WTC11 (cell line): ENCODE data around the gene GRP. TPM values are rescaled to one million over a fixed set of nuclear protein-coding genes. Genes with fewer than 3 reads are reported as not detected.

Experiments used
- ATAC-seq: fragments of 200-7000 bp; cut with Tn5 transposase; 2 replicates; pipeline ENCODE4 v1.10.0; 2021; ENCODE audit warnings: mild to moderate bottlenecking, moderate library complexity
- CTCF ChIA-PET: fragments of 300-600 bp; sonication (Branson Sonifier 250); formaldehyde crosslinking; loops from one replicate; lab custom pipeline; 2021; ENCODE audit warnings: antibody characterized with exemption; lab: Charles Lee
- POLR2A ChIA-PET: fragments of 350-600 bp; sonication (Branson Sonifier 250); formaldehyde crosslinking; loops from one replicate; lab custom pipeline; 2021; ENCODE audit warnings: antibody characterized with exemption; lab: Charles Lee
- DNase-seq: peaks from one replicate; pipeline ENCODE4 v3.0.0; 2021; ENCODE audit warnings: low spot score
- H3K27ac Mint-ChIP-seq: 2 replicates; pipeline ENCODE4 v1.8.0; 2021; ENCODE audit warnings: mixed read lengths
- H3K27me3 Mint-ChIP-seq: 2 replicates; pipeline ENCODE4 v1.8.0; 2021; ENCODE audit warnings: low read depth, mild to moderate bottlenecking, moderate library complexity, mixed read lengths
- H3K36me3 Mint-ChIP-seq: 2 replicates; pipeline ENCODE4 v1.8.0; 2021; ENCODE audit warnings: mixed read lengths
- H3K4me1 Mint-ChIP-seq: 2 replicates; pipeline ENCODE4 v1.8.0; 2022; ENCODE audit warnings: mixed read lengths
- H3K4me3 Mint-ChIP-seq: 2 replicates; pipeline ENCODE4 v1.8.0; 2021; ENCODE audit warnings: mild to moderate bottlenecking, moderate library complexity, mixed read lengths
- H3K9me3 Mint-ChIP-seq: 2 replicates; pipeline ENCODE4 v1.8.0; 2021; ENCODE audit warnings: mixed read lengths
- ATF6 ChIP-seq: sonication (generic); formaldehyde crosslinking; IDR thresholded peaks from 2 replicates; pipeline ENCODE4 v1.8.1; 2023; ENCODE audit warnings: mild to moderate bottlenecking, missing genetic modification reagents
- CBFB ChIP-seq: sonication (generic); formaldehyde crosslinking; IDR thresholded peaks from 2 replicates; pipeline ENCODE4 v1.8.1; 2022; ENCODE audit warnings: mild to moderate bottlenecking, low read depth, missing genetic modification reagents
- CREB1 ChIP-seq: sonication (generic); formaldehyde crosslinking; IDR thresholded peaks from 2 replicates; pipeline ENCODE4 v1.8.0; 2023; ENCODE audit warnings: mild to moderate bottlenecking, missing genetic modification reagents
- E2F5 ChIP-seq: sonication (generic); formaldehyde crosslinking; IDR thresholded peaks from 2 replicates; pipeline ENCODE4 v1.8.1; 2022; ENCODE audit warnings: mild to moderate bottlenecking, moderate library complexity, missing genetic modification reagents
- EMX1 ChIP-seq: fragments of 250-450 bp; sonication (Bioruptor Pico); IDR thresholded peaks from 2 replicates; pipeline ENCODE4 v1.8.0; 2021; ENCODE audit warnings: mild to moderate bottlenecking
- FOXP1 ChIP-seq: sonication (generic); formaldehyde crosslinking; IDR thresholded peaks from 2 replicates; pipeline ENCODE4 v1.8.0; 2022; ENCODE audit warnings: missing genetic modification reagents, mild to moderate bottlenecking, moderate library complexity, borderline replicate concordance
- GRHL2 ChIP-seq: fragments of 250-450 bp; sonication (Bioruptor Pico); IDR thresholded peaks from 2 replicates; pipeline ENCODE4 v1.8.0; 2022; ENCODE audit warnings: mild to moderate bottlenecking, moderate library complexity; ENCODE audit not compliant: insufficient replicate concordance, severe bottlenecking
- JAZF1 ChIP-seq: fragments of 250-450 bp; sonication (Bioruptor Pico); IDR thresholded peaks from 2 replicates; pipeline ENCODE4 v1.9.0; 2021; ENCODE audit warnings: moderate library complexity, mild to moderate bottlenecking, inconsistent platforms
- KAT7 ChIP-seq: sonication (generic); formaldehyde crosslinking; IDR thresholded peaks from 2 replicates; pipeline ENCODE4 v1.8.1; 2023; ENCODE audit warnings: missing genetic modification reagents, mild to moderate bottlenecking, borderline replicate concordance
- NR1H2 ChIP-seq: sonication (generic); formaldehyde crosslinking; IDR thresholded peaks from 2 replicates; pipeline ENCODE4 v1.9.0; 2021; ENCODE audit warnings: mild to moderate bottlenecking, moderate library complexity, missing genetic modification reagents
- OVOL2 ChIP-seq: fragments of 250-450 bp; sonication (Bioruptor Pico); IDR thresholded peaks from 2 replicates; pipeline ENCODE4 v1.9.0; 2021; ENCODE audit warnings: mild to moderate bottlenecking, borderline replicate concordance
- PRDM15 ChIP-seq: sonication (generic); formaldehyde crosslinking; IDR thresholded peaks from 2 replicates; pipeline ENCODE4 v1.8.0; 2022; ENCODE audit warnings: missing genetic modification reagents
- RELA ChIP-seq: sonication (generic); formaldehyde crosslinking; IDR thresholded peaks from 2 replicates; pipeline ENCODE4 v1.8.1; 2022; ENCODE audit warnings: missing genetic modification reagents, mild to moderate bottlenecking, borderline replicate concordance
- STAT6 ChIP-seq: sonication (generic); formaldehyde crosslinking; conservative IDR thresholded peaks from 2 replicates; pipeline ENCODE4 v1.8.1; 2023; ENCODE audit warnings: mild to moderate bottlenecking, low read depth, missing genetic modification reagents, moderate library complexity
- TEAD4 ChIP-seq: sonication (generic); formaldehyde crosslinking; IDR thresholded peaks from 2 replicates; pipeline ENCODE4 v1.8.0; 2022; ENCODE audit warnings: mild to moderate bottlenecking, missing genetic modification reagents
- USF1 ChIP-seq: sonication (generic); formaldehyde crosslinking; IDR thresholded peaks from 2 replicates; pipeline ENCODE4 v1.8.0; 2022; ENCODE audit warnings: mild to moderate bottlenecking, missing genetic modification reagents
- ZBTB21 ChIP-seq: sonication (generic); formaldehyde crosslinking; IDR thresholded peaks from 2 replicates; pipeline ENCODE4 v1.8.1; 2023; ENCODE audit warnings: mild to moderate bottlenecking, missing genetic modification reagents, borderline replicate concordance
- ZNF263 ChIP-seq: sonication (generic); formaldehyde crosslinking; IDR thresholded peaks from 2 replicates; pipeline ENCODE4 v1.8.1; 2022; ENCODE audit warnings: low read depth, mild to moderate bottlenecking, moderate library complexity, missing genetic modification reagents
- ZNF396 ChIP-seq: fragments of 250-450 bp; sonication (Bioruptor Pico); IDR thresholded peaks from 2 replicates; pipeline ENCODE4 v1.8.0; 2021; ENCODE audit warnings: mild to moderate bottlenecking, moderate library complexity, borderline replicate concordance
- total RNA-seq: library from RNA; stranded (reverse); gene quantifications from 3 replicates; pipeline ENCODE4 v1.2.3, GENCODE V29; 2021

GRP gene
- total RNA-seq, 1 experiment from 2014 or later = 0.22 TPM

- CTCF ChIA-PET = interaction anchor here (0.7 to 2.9 kb wide), 3 partner anchors 12 to 170 kb away, joined by 3 to 10 read pairs (median 6); partner anchors contain the start of gene GRP
- Mint-ChIP-seq H3K36me3 (no peaks in the 10 kb centered on the region), H3K27ac (no peak overlapping the region)
- TF ChIP-seq E2F5 (no peak), USF1 (CRISPR knock-in tag) (no peak), NR1H2 (CRISPR knock-in tag) (no peak), CREB1 (no peak)
- TF ChIP-seq, all 79 proteins: peak for 0
- Mint-ChIP-seq H3K4me3 (no peak overlapping the region), H3K9me3 (peaks cover 14% of the 10 kb centered on the region), H3K27me3 (peaks cover 53% of the 10 kb centered on the region), H3K4me1 (0 out of 2 replicates have a peak, but pooled peaks cover 3% of the 10 kb centered on the region)
- no peak for DNase-seq
- POLR2A ChIA-PET = no interaction called here
- peak; percentile 99 for ATAC-seq
Measured at GRCh38 chr18:59232309-59233016, 12.5 kb downstream of the GRP start.

GRCh38 chr18:59233017-59233410 lies 13.1 kb downstream of the GRP start:
- no peak for ATAC-seq
- no peak for DNase-seq
- TF ChIP-seq RELA (CRISPR knock-in tag) = no peak
- TF ChIP-seq KAT7 (CRISPR knock-in tag) = no peak
- no peak for TF ChIP-seq ZNF263 (CRISPR knock-in tag)
- no peak for TF ChIP-seq EMX1 (CRISPR knock-in tag)
- TF ChIP-seq JAZF1 (CRISPR knock-in tag) = no peak
- TF ChIP-seq E2F5 = no peak
- Mint-ChIP-seq H3K4me1 (0 out of 2 replicates have a peak, but pooled peaks cover 3% of the 10 kb centered on the region), H3K4me3 (no peak overlapping the region), H3K36me3 (no peaks in the 10 kb centered on the region), H3K9me3 (peaks cover 14% of the 10 kb centered on the region), H3K27ac (no peak overlapping the region), H3K27me3 (peaks cover 51% of the 10 kb centered on the region)
- CTCF ChIA-PET = interaction anchor here (2.9 kb wide), 1 partner anchor 13 kb away, joined by 10 read pairs; the partner anchor contains the start of gene GRP
- POLR2A ChIA-PET = no interaction called here

GRCh38 chr18:59238385-59238784 lies 18.4 kb downstream of the GRP start:
- H3K36me3 Mint-ChIP-seq = no peaks in the 10 kb centered on the region
- ATAC-seq (no peak), DNase-seq (no peak)
- H3K27me3 Mint-ChIP-seq = peaks cover 35% of the 10 kb centered on the region
- no peak overlapping the region for H3K27ac Mint-ChIP-seq
- no peak overlapping the region for H3K4me3 Mint-ChIP-seq
- H3K4me1 Mint-ChIP-seq = no peaks in the 10 kb centered on the region
- H3K9me3 Mint-ChIP-seq = peaks cover 21% of the 10 kb centered on the region
- CTCF ChIA-PET = interaction anchor here (1.9 kb wide), 1 partner anchor 164 kb away, joined by 5 read pairs; no protein-coding TSS in a partner anchor
- POLR2A ChIA-PET = no interaction called here
- TF ChIP-seq TEAD4 (CRISPR knock-in tag) = no peak
- TF ChIP-seq STAT6 (CRISPR knock-in tag) = no peak
- TF ChIP-seq ZNF396 (CRISPR knock-in tag) = no peak
- no peak for TF ChIP-seq CBFB (CRISPR knock-in tag)
- TF ChIP-seq CREB1 = no peak
- TF ChIP-seq OVOL2 (CRISPR knock-in tag) = no peak
- TF ChIP-seq PRDM15 (CRISPR knock-in tag) = no peak
- no peak for TF ChIP-seq ZNF263 (CRISPR knock-in tag)
- TF ChIP-seq ATF6 (CRISPR knock-in tag) = no peak
- no peak for TF ChIP-seq FOXP1
- no peak for TF ChIP-seq ZBTB21 (CRISPR knock-in tag)
- TF ChIP-seq GRHL2 = no peak
